Measurements from ENCODE around the gene ZNF654. TPM values are rescaled to one million over a fixed set of nuclear protein-coding genes. Genes with fewer than 3 reads are reported as not detected.

Gene ZNF654
- polyA plus RNA-seq, 1 of the 3 experiments (the other 2 are of a cell fraction) = 1.6 TPM

DNA sequence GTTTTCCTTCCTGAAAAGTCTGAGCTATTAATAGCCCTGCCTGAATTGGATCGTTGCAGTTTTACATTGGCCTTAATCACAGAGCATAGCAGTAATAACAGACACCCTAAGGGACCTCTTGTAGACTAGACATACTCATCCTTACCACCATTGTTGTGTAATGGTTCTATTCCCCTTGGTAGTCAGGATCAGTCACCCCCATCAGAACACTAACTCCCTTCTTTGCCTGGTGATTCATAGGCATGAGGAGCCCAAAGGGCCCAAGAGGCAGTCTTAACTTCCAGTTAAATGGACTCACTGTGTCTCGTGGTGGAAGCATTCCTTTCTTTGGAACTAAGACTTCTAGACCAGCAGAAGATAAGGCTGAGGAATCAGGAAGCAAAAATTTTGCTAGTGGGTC lies 20.5 kb upstream of the ZNF654 start:
- no peak for DNase-seq

GRCh38 chr3:88040529-88040928 lies 18.5 kb upstream of the ZNF654 start:
- H4K20me1 ChIP-seq (ENCODE audit: insufficient read depth) = no peaks in the 10 kb centered on the region
- H3K36me3 ChIP-seq (replicated peaks in 1 of 2; ENCODE audit: control insufficient read depth in 1 of 2, insufficient read depth in 2 of 2, low read length in 1 of 2) = no peaks in the 10 kb centered on the region
- CTCF ChIA-PET = interaction anchor here (0.9 kb wide), 1 partner anchor 73 kb away, joined by 3 read pairs; no protein-coding TSS in a partner anchor
- no peak overlapping the region for H3K4me2 ChIP-seq
- H3F3A ChIP-seq (replicated peaks; ENCODE audit: insufficient read depth) = no peaks in the 10 kb centered on the region
- H3K4me3 ChIP-seq (ENCODE audit: low read depth in 2 of 2, low read length in 1 of 2) = no peak overlapping the region
- H3K27me3 ChIP-seq (ENCODE audit: insufficient read depth) = no peaks in the 10 kb centered on the region
- no peaks in the 10 kb centered on the region for H3K9me3 ChIP-seq
- no peak overlapping the region for H3K27ac ChIP-seq (ENCODE audit: low read depth in 2 of 2, low read length in 1 of 2)
- DNase-seq = no peak
- POLR2A ChIA-PET = no interaction called here
- TF ChIP-seq MEF2A (IDR thresholded peaks at IDR 0.05; ENCODE audit: borderline replicate concordance, low read depth) (no peak), JUND (IDR thresholded peaks at IDR 0.05) (no peak), NRF1 (IDR thresholded peaks at IDR 0.05; ENCODE audit: low read depth, low read length) (no peak), TAF1 (IDR thresholded peaks at IDR 0.05; ENCODE audit: borderline replicate concordance, low read depth, low read length) (no peak)
- TF ChIP-seq, protein P1, sequence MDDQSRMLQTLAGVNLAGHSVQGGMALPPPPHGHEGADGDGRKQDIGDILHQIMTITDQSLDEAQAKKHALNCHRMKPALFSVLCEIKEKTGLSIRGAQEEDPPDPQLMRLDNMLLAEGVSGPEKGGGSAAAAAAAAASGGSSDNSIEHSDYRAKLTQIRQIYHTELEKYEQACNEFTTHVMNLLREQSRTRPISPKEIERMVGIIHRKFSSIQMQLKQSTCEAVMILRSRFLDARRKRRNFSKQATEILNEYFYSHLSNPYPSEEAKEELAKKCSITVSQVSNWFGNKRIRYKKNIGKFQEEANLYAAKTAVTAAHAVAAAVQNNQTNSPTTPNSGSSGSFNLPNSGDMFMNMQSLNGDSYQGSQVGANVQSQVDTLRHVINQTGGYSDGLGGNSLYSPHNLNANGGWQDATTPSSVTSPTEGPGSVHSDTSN (IDR thresholded peaks at IDR 0.05) = no peak
- H3K9me2 ChIP-seq = no peaks in the 10 kb centered on the region
- no peak overlapping the region for H2AFZ ChIP-seq (ENCODE audit: low read depth)
- no peaks in the 10 kb centered on the region for H3K79me2 ChIP-seq (ENCODE audit: insufficient read depth)
- 60% methylated on average over 4 of the region's 4 CpGs for WGBS (ENCODE audit: low lambda C conversion rate)
- no peak overlapping the region for H3K9ac ChIP-seq
- H3K4me1 ChIP-seq (ENCODE audit: control insufficient read depth in 1 of 2, insufficient read depth in 2 of 2, low read depth in 1 of 2, low read length in 1 of 2) = no peaks in the 10 kb centered on the region; a peak in 1 of 4 replicates

More for the DNA sequence above, 20.5 kb upstream of the ZNF654 start:
- Histone ChIP-seq H3K9me2 (no peaks in the 10 kb centered on the region), H3K36me3 (replicated peaks in 1 of 2; ENCODE audit: control insufficient read depth in 1 of 2, insufficient read depth in 2 of 2, low read length in 1 of 2) (no peaks in the 10 kb centered on the region), H3K9ac (no peak overlapping the region), H3F3A (replicated peaks; ENCODE audit: insufficient read depth) (no peaks in the 10 kb centered on the region), H3K4me1 (ENCODE audit: control insufficient read depth in 1 of 2, insufficient read depth in 2 of 2, low read depth in 1 of 2, low read length in 1 of 2) (no peaks in the 10 kb centered on the region), H3K79me2 (ENCODE audit: insufficient read depth) (no peaks in the 10 kb centered on the region), H3K4me2 (no peak overlapping the region), H3K9me3 (no peaks in the 10 kb centered on the region), H4K20me1 (ENCODE audit: insufficient read depth) (no peaks in the 10 kb centered on the region), H2AFZ (ENCODE audit: low read depth) (no peak overlapping the region), H3K27me3 (ENCODE audit: insufficient read depth) (no peaks in the 10 kb centered on the region), H3K4me3 (ENCODE audit: low read depth in 2 of 2, low read length in 1 of 2) (no peak overlapping the region), H3K27ac (ENCODE audit: low read depth in 2 of 2, low read length in 1 of 2) (no peak overlapping the region)
- TF ChIP-seq, protein P2, sequence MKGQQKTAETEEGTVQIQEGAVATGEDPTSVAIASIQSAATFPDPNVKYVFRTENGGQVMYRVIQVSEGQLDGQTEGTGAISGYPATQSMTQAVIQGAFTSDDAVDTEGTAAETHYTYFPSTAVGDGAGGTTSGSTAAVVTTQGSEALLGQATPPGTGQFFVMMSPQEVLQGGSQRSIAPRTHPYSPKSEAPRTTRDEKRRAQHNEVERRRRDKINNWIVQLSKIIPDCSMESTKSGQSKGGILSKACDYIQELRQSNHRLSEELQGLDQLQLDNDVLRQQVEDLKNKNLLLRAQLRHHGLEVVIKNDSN (IDR thresholded peaks at IDR 0.05; ENCODE audit: borderline replicate concordance, low read depth) = no peak
- TF ChIP-seq RCOR1 (IDR thresholded peaks at IDR 0.05; ENCODE audit: low read length) = no peak
- TF ChIP-seq USF2 (IDR thresholded peaks at IDR 0.05; ENCODE audit: borderline replicate concordance, low read depth, low read length) = no peak
- no peak for TF ChIP-seq RFX5 (IDR thresholded peaks at IDR 0.05; ENCODE audit: low read length)
- TF ChIP-seq FOXM1 (IDR thresholded peaks at IDR 0.05; ENCODE audit: low read depth) = no peak
- no peak for TF ChIP-seq YY1 (IDR thresholded peaks at IDR 0.05; ENCODE audit: low read depth)
- no peak for TF ChIP-seq MXI1 (IDR thresholded peaks at IDR 0.05; ENCODE audit: low read depth, low read length)
- WGBS (ENCODE audit: low lambda C conversion rate) = 0% methylated on average over 2 of the region's 2 CpGs
- ChIA-PET POLR2A (no interaction called here), CTCF (no interaction called here)

Measured in SK-N-SH (cell line).